ENCODE measurements around the gene PTPRA. TPM values are rescaled to one million over a fixed set of nuclear protein-coding genes. Genes with fewer than 3 reads are reported as not detected.

The PTPRA gene
- total RNA-seq, 2 experiments from 2014 or later: 65.4 to 69.5 TPM

DNA sequence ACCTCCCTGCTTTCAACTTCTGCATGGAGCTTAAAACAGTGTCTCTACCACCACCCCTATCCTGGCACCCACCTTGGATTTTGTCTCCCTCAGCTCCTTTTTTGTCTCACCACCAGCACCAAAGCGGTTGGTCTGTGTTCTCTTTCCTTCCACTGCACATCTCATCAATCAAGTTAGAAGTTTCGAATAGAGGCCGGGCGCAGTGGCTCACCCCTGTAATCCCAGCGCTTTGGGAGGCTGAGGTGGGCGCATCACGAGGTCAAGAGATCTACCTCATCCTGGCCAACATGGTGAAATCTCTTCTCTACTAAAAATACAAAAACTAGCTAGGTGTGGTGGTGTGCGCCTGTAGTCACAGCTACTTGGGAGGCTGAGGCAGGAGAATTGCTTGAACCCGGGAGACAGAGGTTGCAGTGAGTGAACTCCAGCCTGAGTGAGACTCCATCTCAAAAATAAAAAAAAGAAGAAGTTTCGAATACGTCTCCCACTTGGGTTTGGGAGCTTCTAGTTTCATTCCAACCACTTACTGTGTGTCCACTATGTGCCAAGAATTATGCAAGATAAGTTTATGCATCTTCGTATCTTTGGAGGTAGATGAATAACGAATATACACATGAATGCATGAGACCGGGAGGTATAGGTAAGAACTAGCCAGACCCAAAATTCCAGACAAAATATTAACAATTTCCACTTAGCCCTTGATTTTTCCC is 38.7 kb upstream of the PTPRA start:
- DNase-seq (no peak), ATAC-seq (ENCODE audit: poor library complexity) (no peak)
- ChIA-PET POLR2A (interaction anchor here (0.9 kb wide), 1 partner anchor 41 kb away, joined by 3 read pairs; no protein-coding TSS in a partner anchor), CTCF (no interaction called here)
- Histone ChIP-seq H3K36me3 (ENCODE audit: insufficient read depth, low read length) (peaks cover 6% of the 10 kb centered on the region), H3K27me3 (ENCODE audit: control insufficient read depth in 1 of 2, insufficient read depth in 2 of 2, low read length in 2 of 2) (no peaks in the 10 kb centered on the region), H3K9me3 (ENCODE audit: control insufficient read depth in 1 of 2, insufficient read depth in 1 of 2, low read length in 2 of 2) (no peaks in the 10 kb centered on the region), H3K27ac (ENCODE audit: low read depth in 1 of 2, low read length in 2 of 2) (no peak overlapping the region), H3K4me3 (ENCODE audit: low read length) (no peak overlapping the region), H3K4me1 (ENCODE audit: insufficient read depth, low read length) (peaks cover 9% of the 10 kb centered on the region)
- intact Hi-C loops (cut with DNase I, micrococcal nuclease): loop anchor here in 1 of 2 experiments (5.0 kb wide), 2 partner anchors 87 to 177 kb away; no protein-coding TSS in a partner anchor
- Mint-ChIP-seq H3K27me3 (no peaks in the 10 kb centered on the region), H3K4me3 (no peak overlapping the region), H3K27ac (no peak overlapping the region), H3K36me3 (ENCODE audit: low read depth) (peaks cover 28% of the 10 kb centered on the region), H3K4me1 (ENCODE audit: low read depth) (peaks cover 16% of the 10 kb centered on the region), H3K9me3 (no peaks in the 10 kb centered on the region)
- TF ChIP-seq, protein P1, sequence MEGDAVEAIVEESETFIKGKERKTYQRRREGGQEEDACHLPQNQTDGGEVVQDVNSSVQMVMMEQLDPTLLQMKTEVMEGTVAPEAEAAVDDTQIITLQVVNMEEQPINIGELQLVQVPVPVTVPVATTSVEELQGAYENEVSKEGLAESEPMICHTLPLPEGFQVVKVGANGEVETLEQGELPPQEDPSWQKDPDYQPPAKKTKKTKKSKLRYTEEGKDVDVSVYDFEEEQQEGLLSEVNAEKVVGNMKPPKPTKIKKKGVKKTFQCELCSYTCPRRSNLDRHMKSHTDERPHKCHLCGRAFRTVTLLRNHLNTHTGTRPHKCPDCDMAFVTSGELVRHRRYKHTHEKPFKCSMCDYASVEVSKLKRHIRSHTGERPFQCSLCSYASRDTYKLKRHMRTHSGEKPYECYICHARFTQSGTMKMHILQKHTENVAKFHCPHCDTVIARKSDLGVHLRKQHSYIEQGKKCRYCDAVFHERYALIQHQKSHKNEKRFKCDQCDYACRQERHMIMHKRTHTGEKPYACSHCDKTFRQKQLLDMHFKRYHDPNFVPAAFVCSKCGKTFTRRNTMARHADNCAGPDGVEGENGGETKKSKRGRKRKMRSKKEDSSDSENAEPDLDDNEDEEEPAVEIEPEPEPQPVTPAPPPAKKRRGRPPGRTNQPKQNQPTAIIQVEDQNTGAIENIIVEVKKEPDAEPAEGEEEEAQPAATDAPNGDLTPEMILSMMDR (IDR thresholded peaks at IDR 0.05): no peak

GRCh38 chr20:2835331-2835796 is 37.9 kb upstream of the PTPRA start:
- H3K36me3 Mint-ChIP-seq (ENCODE audit: low read depth): peaks cover 28% of the 10 kb centered on the region
- H3K9me3 Mint-ChIP-seq: no peaks in the 10 kb centered on the region
- ATAC-seq (ENCODE audit: poor library complexity): no peak
- DNase-seq: no peak
- Histone ChIP-seq H3K4me3 (ENCODE audit: low read length) (no peak overlapping the region), H3K36me3 (ENCODE audit: insufficient read depth, low read length) (peaks cover 6% of the 10 kb centered on the region), H3K9me3 (ENCODE audit: control insufficient read depth in 1 of 2, insufficient read depth in 1 of 2, low read length in 2 of 2) (no peaks in the 10 kb centered on the region), H3K4me1 (ENCODE audit: insufficient read depth, low read length) (peaks cover 17% of the 10 kb centered on the region), H3K27me3 (ENCODE audit: control insufficient read depth in 1 of 2, insufficient read depth in 2 of 2, low read length in 2 of 2) (no peaks in the 10 kb centered on the region), H3K27ac (ENCODE audit: low read depth in 1 of 2, low read length in 2 of 2) (no peak overlapping the region)
- ChIA-PET CTCF (no interaction called here), POLR2A (no interaction called here)
- no peaks in the 10 kb centered on the region for H3K27me3 Mint-ChIP-seq
- no peak overlapping the region for H3K4me3 Mint-ChIP-seq
- intact Hi-C loops (cut with DNase I, micrococcal nuclease): loop anchor here in 1 of 2 experiments (5.0 kb wide), 2 partner anchors 88 to 178 kb away; no protein-coding TSS in a partner anchor
- H3K4me1 Mint-ChIP-seq (ENCODE audit: low read depth): peaks cover 18% of the 10 kb centered on the region
- no peak overlapping the region for H3K27ac Mint-ChIP-seq
- TF ChIP-seq, protein P1 (IDR thresholded peaks at IDR 0.05): no peak

DNA sequence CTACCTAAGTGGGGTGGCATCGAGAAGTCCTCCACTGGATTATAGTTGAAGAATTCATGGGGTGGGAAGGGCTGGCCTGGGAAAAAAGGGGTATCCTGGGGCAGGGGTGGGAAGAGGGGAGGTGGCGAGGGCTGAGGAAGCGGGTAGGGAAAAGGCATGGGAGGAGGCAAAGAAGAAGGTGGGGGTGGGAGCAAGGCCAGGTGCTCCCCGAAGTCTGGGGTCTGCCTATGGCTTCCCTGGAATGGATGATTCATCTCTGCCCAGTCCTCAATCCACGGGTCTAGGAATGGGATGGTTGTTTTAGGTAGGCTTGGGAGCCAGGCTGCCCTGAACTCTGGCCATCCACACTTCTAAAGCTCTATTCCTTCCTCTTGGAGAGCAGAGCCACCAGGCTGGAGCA is 37.2 kb upstream of the PTPRA start:
- no peaks in the 10 kb centered on the region for H3K27me3 Mint-ChIP-seq
- CTCF ChIA-PET: no interaction called here
- H3K4me1 ChIP-seq (ENCODE audit: insufficient read depth, low read length): peaks cover 20% of the 10 kb centered on the region
- peak overlapping the region; percentile 32 for H3K27ac Mint-ChIP-seq
- intact Hi-C loops (cut with DNase I, micrococcal nuclease): loop anchor here in 1 of 2 experiments (5.0 kb wide), 2 partner anchors 89 to 179 kb away; no protein-coding TSS in a partner anchor
- H3K27me3 ChIP-seq (ENCODE audit: control insufficient read depth in 1 of 2, insufficient read depth in 2 of 2, low read length in 2 of 2): no peaks in the 10 kb centered on the region
- peaks cover 28% of the 10 kb centered on the region for H3K36me3 Mint-ChIP-seq (ENCODE audit: low read depth)
- no peak overlapping the region for H3K4me3 ChIP-seq (ENCODE audit: low read length)
- H3K36me3 ChIP-seq (ENCODE audit: insufficient read depth, low read length): peaks cover 6% of the 10 kb centered on the region
- TF ChIP-seq, protein P1 (IDR thresholded peaks at IDR 0.05): no peak
- no peak for ATAC-seq (ENCODE audit: poor library complexity)
- no peak overlapping the region for H3K27ac ChIP-seq (ENCODE audit: low read depth in 1 of 2, low read length in 2 of 2)
- peaks cover 20% of the 10 kb centered on the region for H3K4me1 Mint-ChIP-seq (ENCODE audit: low read depth)
- no peak overlapping the region for H3K4me3 Mint-ChIP-seq
- POLR2A ChIA-PET: interaction anchor here (1.0 kb wide), 1 partner anchor 14 kb away, joined by 3 read pairs; no protein-coding TSS in a partner anchor
- H3K9me3 ChIP-seq (ENCODE audit: control insufficient read depth in 1 of 2, insufficient read depth in 1 of 2, low read length in 2 of 2): no peaks in the 10 kb centered on the region
- no peaks in the 10 kb centered on the region for H3K9me3 Mint-ChIP-seq
- no peak for DNase-seq

Data from CD4-positive, alpha-beta T cell (primary cell).